Progenitor cell of endocrine pancreas (in vitro differentiated cells): ENCODE measurements around the gene VWA1. TPM values are rescaled to one million over a fixed set of nuclear protein-coding genes. Genes with fewer than 3 reads are reported as not detected.
"Not testable (repeated sequence)": the region's sequence is repeated elsewhere in the genome, so short reads cannot be mapped to it uniquely, and the experiment has no call there.

ENCODE experiments used
- DNase-seq: peaks from one replicate; pipeline ENCODE4 v3.0.0; 2021; ENCODE audit warnings: low spot score; ENCODE audit not compliant: unreplicated experiment
- H3K27ac Mint-ChIP-seq: 2 replicates; pipeline ENCODE4 v1.8.0; 2021; ENCODE audit warnings: mild to moderate bottlenecking, moderate library complexity, mixed read lengths
- H3K27me3 Mint-ChIP-seq: 2 replicates; pipeline ENCODE4 v1.8.0; 2021; ENCODE audit warnings: mixed read lengths
- H3K36me3 Mint-ChIP-seq: 2 replicates; pipeline ENCODE4 v1.8.0; 2022; ENCODE audit warnings: mixed read lengths; ENCODE audit not compliant: insufficient read depth
- H3K4me1 Mint-ChIP-seq: 2 replicates; pipeline ENCODE4 v1.8.0; 2021; ENCODE audit warnings: low read depth, mixed read lengths
- H3K4me3 Mint-ChIP-seq: 2 replicates; pipeline ENCODE4 v1.8.0; 2021; ENCODE audit warnings: low read depth, mild to moderate bottlenecking, moderate library complexity, mixed read lengths
- H3K9me3 Mint-ChIP-seq: 2 replicates; pipeline ENCODE4 v1.8.0; 2021; ENCODE audit warnings: low read depth, mixed read lengths
- CTCF ChIP-seq: fragments of 200-600 bp; sonication (generic); IDR thresholded peaks from one replicate; pipeline ENCODE4 v1.5.0; 2021; ENCODE audit warnings: antibody characterized with exemption, mild to moderate bottlenecking; ENCODE audit not compliant: unreplicated experiment
- total RNA-seq: library from RNA; stranded (reverse); gene quantifications from 2 replicates; pipeline ENCODE4 v1.2.1, GENCODE V29; 2021

The VWA1 gene
- total RNA-seq, 1 donor from 2014 or later: 36.8 TPM

GRCh38 chr1:1400576-1401456 is 34.7 kb upstream of the VWA1 start:
- H3K36me3 Mint-ChIP-seq: peaks cover 22% of the 10 kb centered on the region

GRCh38 chr1:1401457-1402010 is 34.0 kb upstream of the VWA1 start:
- Mint-ChIP-seq H3K36me3 (peaks cover 22% of the 10 kb centered on the region), H3K27me3 (no peaks in the 10 kb centered on the region)
- DNase-seq: no peak

More at GRCh38 chr1:1400576-1401456, 34.7 kb upstream of the VWA1 start:
- Mint-ChIP-seq H3K9me3 (no peaks in the 10 kb centered on the region), H3K27ac (peak overlapping the region; percentile 88), H3K4me1 (peaks cover 15% of the 10 kb centered on the region), H3K4me3 (peak overlapping the region; percentile 89), H3K27me3 (no peaks in the 10 kb centered on the region)
- no peak for DNase-seq
- no peak for TF ChIP-seq CTCF

GRCh38 chr1:1402072-1402900 is 33.2 kb upstream of the VWA1 start:
- Mint-ChIP-seq H3K4me3 (peak overlapping the region; percentile 57), H3K9me3 (no peaks in the 10 kb centered on the region), H3K27me3 (no peaks in the 10 kb centered on the region), H3K27ac (no peak overlapping the region), H3K36me3 (peaks cover 21% of the 10 kb centered on the region), H3K4me1 (peaks cover 20% of the 10 kb centered on the region)
- TF ChIP-seq CTCF: peak; percentile 62
- DNase-seq: no peak

More at GRCh38 chr1:1401457-1402010, 34.0 kb upstream of the VWA1 start:
- Mint-ChIP-seq H3K9me3 (no peaks in the 10 kb centered on the region), H3K4me1 (peaks cover 20% of the 10 kb centered on the region), H3K27ac (no peak overlapping the region), H3K4me3 (peak overlapping the region; percentile 57)
- no peak for TF ChIP-seq CTCF

GRCh38 chr1:1402901-1403392 is 32.5 kb upstream of the VWA1 start:
- H3K27me3 Mint-ChIP-seq, H3K9me3 Mint-ChIP-seq, DNase-seq, H3K4me3 Mint-ChIP-seq: not testable (repeated sequence)
- H3K36me3 Mint-ChIP-seq: peaks cover 21% of the 10 kb centered on the region
- H3K27ac Mint-ChIP-seq: peak overlapping the region; percentile 76
- H3K4me1 Mint-ChIP-seq: peaks cover 21% of the 10 kb centered on the region

GRCh38 chr1:1403653-1404052 is 31.8 kb upstream of the VWA1 start:
- Mint-ChIP-seq H3K27me3 (no peaks in the 10 kb centered on the region), H3K36me3 (peaks cover 18% of the 10 kb centered on the region), H3K4me1 (peaks cover 21% of the 10 kb centered on the region), H3K4me3 (peak overlapping the region; percentile 4), H3K27ac (peak overlapping the region; percentile 76), H3K9me3 (no peaks in the 10 kb centered on the region)
- no peak for DNase-seq
- no peak for TF ChIP-seq CTCF
